GM12891 (cell line): ENCODE results near the gene FAM83F.

ENCODE experiments used
- PAX5 ChIP-seq: IDR thresholded peaks from 2 replicates; pipeline ENCODE4 v1.6.1; 2011; ENCODE audit warnings: low read length, moderate library complexity, mild to moderate bottlenecking; ENCODE audit not compliant: insufficient read depth, severe bottlenecking
- POLR2A ChIP-seq: IDR thresholded peaks from 2 replicates; pipeline ENCODE4 v1.6.1; 2011; ENCODE audit warnings: low read depth, low read length, control low read depth
- POLR2AphosphoS5 ChIP-seq: IDR thresholded peaks from 2 replicates; pipeline ENCODE4 v1.6.1; 2011; ENCODE audit warnings: low read depth, low read length, control low read depth
- POU2F2 ChIP-seq: IDR thresholded peaks from 2 replicates; pipeline ENCODE4 v1.6.1; 2011; ENCODE audit warnings: low read depth, mild to moderate bottlenecking, control low read depth, low read length, moderate library complexity
- SPI1 ChIP-seq: IDR thresholded peaks from 2 replicates; pipeline ENCODE4 v1.6.1; 2011; ENCODE audit warnings: low read depth, low read length, control low read depth
- TAF1 ChIP-seq: IDR thresholded peaks from 2 replicates; pipeline ENCODE4 v1.6.1; 2011; ENCODE audit warnings: low read depth, low read length, control low read depth

- TF ChIP-seq POLR2A = no peak
- TF ChIP-seq POLR2AphosphoS5 = no peak
- TF ChIP-seq TAF1 = no peak
- no peak for TF ChIP-seq PAX5
- no peak for TF ChIP-seq POU2F2
- no peak for TF ChIP-seq SPI1
Observed at GRCh38 chr22:40088818-40089217, 94.1 kb downstream of the FAM83F start.
